ENCODE results near the gene OXNAD1.
"Not testable (repeated sequence)": the region's sequence is repeated elsewhere in the genome, so short reads cannot be mapped to it uniquely, and the experiment has no call there.

Gene OXNAD1

GRCh38 chr3:16304061-16305010 lies 39.3 kb downstream of the OXNAD1 start:
- no peak for DNase-seq

GRCh38 chr3:16305111-16305541 lies 40.1 kb downstream of the OXNAD1 start:
- DNase-seq, result no peak

- no peak for DNase-seq
Observed at GRCh38 chr3:16307832-16308531, 43.0 kb downstream of the OXNAD1 start.

- DNase-seq, result no peak
Observed at GRCh38 chr3:16308727-16309126, 43.7 kb downstream of the OXNAD1 start.

- no peak for DNase-seq
Observed at GRCh38 chr3:16309558-16309957, 44.5 kb downstream of the OXNAD1 start.

GRCh38 chr3:16310486-16310885 lies 45.5 kb downstream of the OXNAD1 start:
- not testable (repeated sequence) for DNase-seq

GRCh38 chr3:16311960-16312451 lies 47.0 kb downstream of the OXNAD1 start:
- no peak for DNase-seq

- DNase-seq, result no peak
Observed at GRCh38 chr3:16313886-16314645, 49.1 kb downstream of the OXNAD1 start.

GRCh38 chr3:16315623-16316022 lies 50.6 kb downstream of the OXNAD1 start:
- DNase-seq, result no peak

GRCh38 chr3:16316396-16316795 lies 51.4 kb downstream of the OXNAD1 start:
- DNase-seq, result no peak

- no peak for DNase-seq
Observed at GRCh38 chr3:16316847-16317560, 52.0 kb downstream of the OXNAD1 start.

GRCh38 chr3:16317561-16317945 lies 52.5 kb downstream of the OXNAD1 start:
- DNase-seq, result no peak

- DNase-seq, result no peak
Observed at GRCh38 chr3:16318176-16318575, 53.2 kb downstream of the OXNAD1 start.

- no peak for DNase-seq
Observed at GRCh38 chr3:16319307-16319706, 54.3 kb downstream of the OXNAD1 start.

- DNase-seq, result no peak
Observed at GRCh38 chr3:16319723-16320122, 54.7 kb downstream of the OXNAD1 start.

- no peak for DNase-seq
Observed at GRCh38 chr3:16320711-16321110, 55.7 kb downstream of the OXNAD1 start.

- no peak for DNase-seq
Observed at GRCh38 chr3:16322189-16322588, 57.2 kb downstream of the OXNAD1 start.

- DNase-seq, result no peak
Observed at GRCh38 chr3:16323737-16324136, 58.7 kb downstream of the OXNAD1 start.

GRCh38 chr3:16325850-16326249 lies 60.8 kb downstream of the OXNAD1 start:
- DNase-seq, result no peak

GRCh38 chr3:16326724-16327349 lies 61.8 kb downstream of the OXNAD1 start:
- no peak for DNase-seq

GRCh38 chr3:16328124-16328523 lies 63.1 kb downstream of the OXNAD1 start:
- DNase-seq, result no peak
